SKM-1 (cell line): ENCODE data around the gene SSMEM1.
A peak's percentile ranks its signal among the peaks of the same experiment; 100 is the strongest.
"Not testable (repeated sequence)": the region's sequence is repeated elsewhere in the genome, so short reads cannot be mapped to it uniquely, and the experiment has no call there.

ENCODE experiments used
- DNase-seq: peaks from one replicate; lab custom pipeline; 2025; ENCODE audit not compliant: unreplicated experiment; lab: John Stamatoyannopoulos, UW

The SSMEM1 gene

DNA sequence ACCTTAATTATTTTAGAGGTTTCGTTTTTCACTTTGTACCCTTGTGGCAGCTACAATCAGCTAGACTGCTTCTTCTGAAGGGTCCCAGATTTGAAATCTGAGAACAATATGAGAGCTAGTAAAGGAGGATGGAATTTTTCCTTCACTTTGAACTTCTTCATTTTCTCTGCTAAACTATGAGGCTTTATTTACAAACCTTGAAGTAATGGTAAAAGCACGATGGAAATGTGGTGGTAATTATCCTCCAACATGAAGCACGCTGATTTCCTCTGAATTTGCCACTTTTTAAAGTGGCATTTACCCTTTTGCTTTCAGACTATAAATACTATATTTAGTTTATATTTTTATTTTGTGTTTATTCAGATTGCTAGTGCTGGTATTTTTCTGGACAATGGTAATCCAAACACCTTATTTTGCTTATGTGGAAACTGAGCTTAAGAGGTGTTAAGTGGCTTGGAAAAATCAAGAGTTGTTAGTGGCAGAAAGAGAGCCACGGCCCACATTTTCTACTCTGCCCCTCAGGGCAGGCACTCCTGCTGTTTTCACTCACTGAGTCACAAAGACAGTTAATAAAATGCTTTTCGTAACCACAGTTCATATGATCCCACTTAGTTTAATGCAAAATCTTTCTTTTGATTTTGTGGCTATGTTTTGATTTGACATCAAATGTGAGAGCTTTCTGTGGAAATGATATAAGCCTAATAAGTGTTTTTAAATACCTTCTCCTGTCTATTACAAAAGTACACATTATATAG lies 2.7 kb downstream of the SSMEM1 start:
- DNase-seq, result no peak

DNA sequence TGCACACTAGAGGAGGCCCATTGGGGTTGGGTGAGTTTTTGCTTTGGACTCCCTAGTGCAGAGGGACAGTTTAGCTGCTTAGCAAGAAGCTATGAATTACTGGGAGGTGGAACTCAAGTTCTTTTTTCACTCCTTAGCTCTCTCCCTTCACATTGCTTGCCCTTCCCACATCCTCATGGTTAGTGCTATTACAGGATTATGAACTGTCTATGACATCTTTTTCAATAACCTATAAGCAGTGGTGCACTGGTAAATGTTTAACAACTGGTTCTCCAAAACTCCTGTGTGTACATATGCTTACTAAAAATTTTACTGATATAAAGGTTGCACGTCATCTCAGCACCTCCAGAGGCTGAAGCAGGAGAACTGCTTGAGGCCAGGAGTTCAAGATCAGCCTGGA lies 6.2 kb downstream of the SSMEM1 start:
- no peak for DNase-seq

DNA sequence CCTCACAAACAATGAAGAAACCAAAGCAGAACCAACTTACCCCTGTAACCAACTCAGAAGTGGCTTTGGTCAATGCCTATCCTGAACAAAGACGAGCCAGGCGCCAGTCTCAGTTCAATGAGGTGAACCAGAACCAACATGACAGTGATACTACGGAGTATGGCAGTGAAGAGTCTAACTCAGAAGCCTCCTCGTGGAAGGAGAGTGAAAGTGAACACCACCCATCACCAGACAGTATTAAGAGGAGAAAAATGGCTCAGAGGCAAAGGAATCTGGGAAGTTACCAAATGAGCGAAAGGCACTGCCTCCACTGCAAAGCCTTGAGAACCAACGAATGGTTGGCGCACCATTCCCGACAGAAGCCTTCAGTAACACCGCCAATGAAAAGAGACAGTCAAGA lies 8.4 kb downstream of the SSMEM1 start:
- no peak for DNase-seq

DNA sequence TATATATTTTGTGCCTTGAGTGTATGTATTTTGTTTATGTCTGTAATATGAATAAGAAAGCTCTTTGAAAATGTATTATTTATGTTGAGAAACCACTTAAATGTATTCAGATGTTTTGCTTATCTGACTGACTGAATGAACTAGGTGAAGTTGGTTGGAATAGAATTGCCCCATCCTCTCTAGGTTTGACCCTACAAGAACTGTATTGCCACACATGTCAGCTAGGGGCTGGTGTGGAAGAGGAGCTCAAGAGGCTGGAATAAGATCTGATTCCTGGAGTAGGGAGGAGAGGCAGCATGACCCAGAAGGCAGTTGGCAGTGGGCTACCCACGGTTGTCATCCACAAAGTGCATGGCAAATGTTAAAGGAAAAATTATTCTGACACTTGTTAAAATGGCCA lies 9.1 kb downstream of the SSMEM1 start:
- DNase-seq, result no peak

DNA sequence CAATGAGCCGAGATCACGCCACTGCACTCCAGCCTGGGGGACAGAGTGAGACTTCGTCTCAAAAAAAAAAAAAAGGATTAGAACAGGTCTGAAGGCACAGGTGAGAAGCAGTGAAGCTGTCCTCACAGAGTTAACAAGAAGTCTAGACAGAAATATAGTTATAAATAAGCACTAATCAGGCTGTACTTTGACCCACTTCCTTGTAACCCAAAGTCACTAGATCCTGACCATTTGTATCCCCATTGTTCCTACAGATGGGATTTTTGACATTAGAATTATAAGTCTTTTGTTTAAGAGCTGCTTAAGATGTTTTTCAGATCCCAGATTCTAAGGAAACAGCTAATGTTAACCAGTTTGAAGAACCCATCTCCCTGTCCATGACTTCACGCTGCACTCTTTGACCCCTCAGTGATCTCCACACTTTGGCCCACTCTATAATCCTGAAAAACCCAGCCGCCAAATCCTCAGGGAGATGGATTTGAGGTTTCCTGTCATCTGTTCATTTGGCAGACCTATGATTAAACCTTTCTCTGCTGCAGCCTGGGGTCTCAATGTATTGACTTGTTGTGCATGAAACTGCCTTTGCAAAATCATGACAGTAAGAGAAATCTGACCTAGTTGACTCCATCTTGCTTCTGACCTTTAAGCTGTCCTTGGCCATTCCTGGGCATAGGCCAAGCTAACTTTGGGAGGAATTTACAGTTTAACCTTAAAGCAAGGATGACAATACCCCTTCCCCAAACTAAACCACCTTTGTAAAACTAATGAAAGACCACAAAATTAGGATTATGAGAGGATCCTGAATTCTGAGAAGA lies 11.4 kb downstream of the SSMEM1 start:
- DNase-seq, result no peak

DNA sequence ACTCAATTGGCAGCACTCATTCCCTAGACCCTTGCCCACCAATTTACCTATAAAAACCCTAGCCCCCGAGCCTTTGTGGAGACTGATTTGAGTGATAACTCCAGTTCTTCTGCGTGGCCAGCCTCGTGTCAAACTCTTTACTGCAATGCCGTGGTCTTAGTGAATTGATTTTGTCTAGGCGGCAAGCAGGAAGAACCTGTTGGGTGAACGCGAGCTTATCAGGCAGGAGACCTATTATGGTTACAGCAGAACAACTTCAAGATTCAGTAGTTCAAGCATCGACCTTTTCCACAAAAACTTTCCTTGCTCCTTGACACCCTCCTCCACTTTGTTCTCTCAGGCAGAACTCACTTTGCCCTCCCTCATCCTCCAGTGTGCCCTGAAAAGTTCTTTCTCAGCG lies 12.2 kb downstream of the SSMEM1 start:
- no peak for DNase-seq

DNA sequence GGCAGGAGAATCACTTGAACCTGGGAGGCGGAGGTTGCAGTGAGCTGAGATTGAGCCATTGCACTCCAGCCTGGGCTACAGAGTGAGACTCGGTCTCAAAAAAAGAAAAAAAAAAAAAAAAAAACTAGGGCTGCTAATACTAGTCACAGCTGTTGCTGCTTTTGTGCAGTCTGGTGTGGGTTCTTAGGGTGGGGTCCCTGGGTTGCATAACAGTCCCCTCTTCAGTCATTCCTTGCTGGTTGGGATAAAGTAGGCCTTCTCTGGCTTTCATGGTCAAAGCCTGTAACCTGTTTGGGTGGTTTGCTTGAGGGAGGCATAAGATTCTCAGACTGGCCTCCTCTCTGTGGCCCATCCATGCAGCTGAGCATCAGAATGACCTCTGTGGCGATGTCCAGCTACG lies 14.1 kb downstream of the SSMEM1 start:
- no peak for DNase-seq

DNA sequence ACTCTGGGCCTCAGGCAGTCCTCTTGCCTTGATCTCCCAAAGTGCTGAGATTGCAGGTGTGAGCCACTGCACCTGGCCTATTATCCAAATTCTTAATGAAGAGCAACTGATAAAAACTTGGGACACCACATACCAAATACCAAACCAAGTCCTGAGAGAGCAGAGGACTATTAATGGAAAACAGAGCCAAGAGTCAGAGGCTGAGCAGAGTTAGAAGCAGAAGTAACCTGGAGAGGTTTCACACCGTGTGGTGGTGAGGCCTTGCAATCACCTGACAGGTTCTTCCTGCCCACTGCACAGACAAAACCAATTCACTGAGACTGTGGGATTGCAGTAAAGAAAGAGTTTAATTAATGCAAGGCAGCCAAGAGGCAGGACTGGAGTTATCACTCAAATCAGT lies 16.0 kb downstream of the SSMEM1 start:
- no peak for DNase-seq

DNA sequence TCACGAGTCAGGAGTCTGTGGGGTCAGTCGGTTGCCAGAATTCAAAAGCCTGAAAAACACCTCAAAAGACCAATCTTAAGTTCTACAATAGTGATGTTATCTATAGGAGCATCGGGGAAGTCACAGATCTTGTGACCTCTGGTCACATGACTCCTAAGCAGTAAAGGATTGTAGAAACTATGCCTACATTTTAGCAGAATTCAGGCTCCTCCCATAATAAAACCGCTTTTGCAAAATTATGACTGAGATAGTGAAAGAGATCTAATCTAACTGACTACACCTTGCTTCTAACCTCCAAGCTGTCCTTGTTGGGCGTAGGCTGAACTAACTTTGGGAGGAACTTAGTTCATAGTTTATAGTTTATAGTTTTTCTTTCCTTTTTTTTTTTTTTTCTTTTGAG lies 16.6 kb downstream of the SSMEM1 start:
- no peak for DNase-seq

DNA sequence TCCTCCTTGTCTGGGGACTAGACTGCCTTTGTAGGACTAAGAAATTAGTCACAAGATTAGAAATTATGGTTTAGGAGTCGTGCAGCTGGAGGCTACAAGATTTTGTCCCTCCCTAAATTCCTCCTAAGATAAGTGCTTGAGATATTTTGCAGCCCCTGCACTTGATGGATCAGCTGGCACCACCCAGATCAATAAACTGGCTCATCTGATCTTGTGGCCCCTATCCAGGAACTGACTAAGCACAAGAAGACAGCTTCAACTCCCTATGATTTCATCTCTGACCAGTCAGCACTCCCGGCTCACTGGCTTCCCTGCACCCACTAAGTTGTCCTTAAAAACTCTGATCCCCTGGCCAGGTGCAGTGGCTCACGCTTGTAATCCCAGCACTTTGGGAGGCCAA lies 17.3 kb downstream of the SSMEM1 start:
- DNase-seq, result not testable (repeated sequence)

DNA sequence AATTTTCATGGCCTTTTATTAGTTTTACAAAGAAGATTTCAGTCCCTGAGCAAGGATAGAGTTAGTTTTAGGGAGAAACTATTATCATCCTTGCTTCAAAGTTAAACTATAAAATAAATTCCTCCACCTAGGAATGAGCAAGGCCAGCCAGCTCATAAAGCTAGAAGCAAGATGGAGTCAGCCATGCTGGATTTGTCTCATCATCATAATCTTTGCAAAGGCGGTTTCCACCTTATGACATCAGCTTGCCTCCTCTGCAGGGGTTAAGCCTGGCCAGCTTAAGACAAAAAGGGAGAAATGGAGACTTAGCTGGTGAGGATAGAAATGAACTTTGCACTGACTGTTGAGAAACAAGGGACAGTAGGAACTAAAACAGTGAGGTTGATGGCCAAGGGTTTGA lies 18.7 kb downstream of the SSMEM1 start:
- no peak for DNase-seq

DNA sequence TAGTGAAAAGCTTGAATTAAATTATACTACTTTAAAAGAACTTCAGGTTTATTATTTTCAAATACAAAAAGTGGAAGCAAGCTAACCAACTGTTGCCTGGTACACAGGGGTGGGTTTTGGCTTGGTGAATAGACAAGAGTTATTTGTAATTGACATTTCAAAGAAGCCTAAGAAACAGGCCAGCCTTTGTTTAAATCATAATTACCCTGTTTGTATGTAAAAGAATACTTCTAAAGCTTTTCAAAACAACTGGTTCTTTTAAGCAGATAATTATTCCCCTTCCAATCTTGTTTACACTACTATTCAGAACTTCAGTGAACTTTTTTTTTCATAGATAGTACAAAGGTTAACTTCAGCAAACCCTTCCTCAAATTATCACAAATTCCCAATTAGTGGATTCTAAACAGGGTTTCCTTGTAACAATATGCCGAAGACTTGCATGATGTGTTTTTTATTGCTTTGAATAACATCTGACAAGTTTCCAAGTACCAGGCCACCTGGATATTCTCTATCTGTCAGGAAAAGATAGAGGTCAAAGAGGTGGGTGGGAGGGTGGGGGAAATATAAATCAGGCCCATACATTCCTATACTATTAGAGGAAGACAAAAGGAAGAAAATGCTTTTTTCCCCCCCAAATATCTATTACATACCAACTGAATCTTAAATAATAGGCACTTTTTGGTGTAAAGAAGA lies 20.4 kb downstream of the SSMEM1 start:
- DNase-seq, result no peak

DNA sequence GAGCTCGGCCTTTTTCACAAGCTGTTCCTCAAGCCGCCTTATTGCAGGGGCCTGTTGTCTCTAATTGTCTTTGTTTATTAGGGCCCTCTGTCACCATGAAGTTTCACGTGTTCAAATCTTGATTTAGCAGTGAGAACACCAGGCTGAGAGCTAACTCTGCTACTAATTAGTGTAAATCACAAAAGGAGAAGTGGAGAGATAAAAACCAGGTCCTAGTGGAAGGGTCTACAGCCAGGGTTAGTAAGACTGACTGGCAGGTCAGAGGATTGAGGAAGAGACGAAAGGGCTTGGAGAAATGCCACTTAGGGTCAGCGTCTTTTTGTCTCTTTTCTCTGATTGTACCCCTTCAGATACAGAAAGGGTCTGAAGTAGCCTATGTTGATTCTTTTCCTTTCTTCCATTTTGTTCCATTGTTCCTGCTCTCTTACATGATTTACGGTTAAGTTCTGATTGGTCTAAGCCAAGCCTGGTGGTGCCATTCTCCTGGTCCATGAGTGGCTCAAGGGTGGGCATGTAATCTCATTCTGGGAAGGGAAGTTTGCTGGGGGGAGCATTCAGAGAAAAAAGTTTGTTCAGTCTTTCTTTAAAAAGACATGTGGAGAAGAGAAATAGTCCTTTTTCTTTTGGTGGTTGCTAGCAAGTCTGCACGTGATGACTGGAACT lies 21.3 kb downstream of the SSMEM1 start:
- DNase-seq, result no peak

DNA sequence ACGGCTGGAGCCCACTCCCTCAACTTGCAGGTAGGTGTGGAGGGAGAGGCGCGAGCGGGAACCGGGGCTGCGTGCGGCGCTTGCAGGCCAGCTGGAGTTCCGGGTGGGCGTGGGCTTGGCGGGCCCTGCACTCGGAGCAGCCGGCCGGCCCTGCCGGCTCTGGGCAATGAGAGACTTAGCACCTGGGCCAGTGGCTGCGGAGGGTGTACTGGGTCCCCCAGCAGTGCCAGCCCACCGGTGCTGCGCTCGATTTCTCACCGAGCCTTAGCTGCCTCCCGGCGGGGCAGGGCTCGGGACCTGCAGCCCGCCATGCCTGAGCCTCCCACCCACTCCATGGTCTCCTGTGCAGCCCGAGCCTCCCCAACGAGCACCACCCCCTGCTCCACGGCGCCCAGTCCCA lies 22.3 kb downstream of the SSMEM1 start:
- not testable (repeated sequence) for DNase-seq

DNA sequence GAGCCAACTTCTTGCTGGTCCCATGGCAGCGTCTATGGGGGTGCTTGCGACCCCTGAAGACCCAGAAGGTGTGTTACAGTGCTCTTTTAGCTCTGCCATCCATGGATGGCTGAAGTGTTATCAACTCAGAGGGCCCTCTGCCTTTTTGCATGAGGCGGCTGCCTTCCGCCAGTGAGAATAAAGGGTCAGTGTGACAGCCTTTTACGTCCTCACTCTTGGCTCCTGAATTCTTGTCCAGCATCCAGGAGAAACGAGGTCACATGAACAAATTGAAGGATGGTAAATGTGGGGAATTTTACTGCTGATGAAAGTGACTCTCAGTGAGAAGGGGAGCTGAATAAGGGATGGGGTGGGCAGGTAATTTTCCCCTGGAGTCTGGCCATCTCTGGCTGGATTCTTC lies 24.1 kb downstream of the SSMEM1 start:
- DNase-seq, result no peak

DNA sequence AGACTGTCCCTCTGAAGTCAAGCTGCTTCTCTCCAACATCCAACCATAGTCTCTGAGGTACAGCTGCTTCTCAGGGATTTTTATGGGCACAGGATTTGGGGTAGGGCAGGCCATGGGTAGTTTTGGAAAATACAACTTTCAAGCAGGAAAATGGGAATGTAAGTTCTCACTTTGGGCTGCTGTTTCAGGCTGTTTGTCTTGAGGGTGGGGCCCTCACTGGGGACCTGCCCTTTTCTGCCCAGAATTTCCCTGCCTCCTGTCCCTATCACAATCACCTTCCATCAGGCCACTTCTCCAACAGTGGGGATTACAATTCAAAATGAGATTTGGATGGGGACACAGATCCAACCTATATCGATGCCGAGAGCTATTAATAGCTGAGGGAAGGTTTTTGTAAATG lies 24.5 kb downstream of the SSMEM1 start:
- DNase-seq, result no peak

DNA sequence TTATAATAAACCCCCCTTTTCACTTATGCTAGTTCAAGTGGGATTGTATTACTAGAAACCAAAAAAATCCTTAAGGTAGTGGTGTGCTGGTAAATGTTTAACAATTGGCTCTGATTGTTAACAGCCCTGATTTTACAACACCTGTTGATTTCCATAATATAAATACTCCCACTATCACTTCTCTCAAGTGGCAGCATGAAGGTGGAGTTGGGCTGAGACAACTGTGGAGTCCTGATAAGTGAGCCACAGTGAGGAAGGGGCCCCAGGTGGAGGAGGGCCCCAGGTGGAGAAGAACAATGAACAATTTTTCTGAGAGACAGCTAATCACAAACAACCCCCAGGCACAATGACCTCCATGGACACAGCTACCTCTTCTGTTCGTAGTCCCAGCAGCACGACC lies 26.4 kb downstream of the SSMEM1 start:
- no peak for DNase-seq

DNA sequence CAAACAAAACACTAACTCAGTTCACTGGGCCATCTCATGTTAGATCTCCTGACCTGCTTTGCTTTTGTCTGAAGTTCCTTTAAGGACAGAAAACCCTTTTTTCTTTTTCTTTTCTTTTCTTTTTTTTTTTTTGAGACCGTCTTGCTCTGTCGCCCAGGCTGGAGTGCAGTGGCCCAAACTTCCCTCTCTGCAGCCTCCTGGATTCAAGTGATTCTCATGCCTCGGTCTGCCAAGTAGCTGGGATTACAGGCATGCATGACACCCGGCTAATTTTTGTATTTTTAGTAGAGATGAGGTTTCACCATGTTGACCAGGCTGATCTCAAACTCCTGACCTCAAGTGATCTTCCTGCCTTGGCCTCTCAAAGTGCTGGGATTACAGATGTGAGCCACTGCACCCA lies 28.7 kb downstream of the SSMEM1 start:
- not testable (repeated sequence) for DNase-seq

DNA sequence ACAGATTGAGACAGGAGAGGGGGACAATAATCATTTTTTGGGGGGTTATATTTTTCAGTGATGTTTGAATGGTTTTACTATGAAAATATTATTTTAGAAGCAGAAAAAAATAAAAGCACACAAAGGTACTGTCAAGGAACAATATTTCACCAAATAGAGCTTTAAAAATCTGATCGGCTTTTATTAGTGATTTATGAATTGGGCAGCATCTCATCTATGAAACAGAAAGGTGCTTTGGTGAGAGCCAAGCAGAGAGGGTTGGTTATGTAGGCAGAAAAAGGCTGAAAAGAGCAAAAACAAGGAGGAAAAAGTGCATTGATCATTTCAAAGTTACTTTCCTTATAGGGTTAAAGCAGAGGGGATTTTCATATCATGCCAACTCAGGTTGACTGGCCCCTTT lies 32.6 kb downstream of the SSMEM1 start:
- DNase-seq, result no peak

DNA sequence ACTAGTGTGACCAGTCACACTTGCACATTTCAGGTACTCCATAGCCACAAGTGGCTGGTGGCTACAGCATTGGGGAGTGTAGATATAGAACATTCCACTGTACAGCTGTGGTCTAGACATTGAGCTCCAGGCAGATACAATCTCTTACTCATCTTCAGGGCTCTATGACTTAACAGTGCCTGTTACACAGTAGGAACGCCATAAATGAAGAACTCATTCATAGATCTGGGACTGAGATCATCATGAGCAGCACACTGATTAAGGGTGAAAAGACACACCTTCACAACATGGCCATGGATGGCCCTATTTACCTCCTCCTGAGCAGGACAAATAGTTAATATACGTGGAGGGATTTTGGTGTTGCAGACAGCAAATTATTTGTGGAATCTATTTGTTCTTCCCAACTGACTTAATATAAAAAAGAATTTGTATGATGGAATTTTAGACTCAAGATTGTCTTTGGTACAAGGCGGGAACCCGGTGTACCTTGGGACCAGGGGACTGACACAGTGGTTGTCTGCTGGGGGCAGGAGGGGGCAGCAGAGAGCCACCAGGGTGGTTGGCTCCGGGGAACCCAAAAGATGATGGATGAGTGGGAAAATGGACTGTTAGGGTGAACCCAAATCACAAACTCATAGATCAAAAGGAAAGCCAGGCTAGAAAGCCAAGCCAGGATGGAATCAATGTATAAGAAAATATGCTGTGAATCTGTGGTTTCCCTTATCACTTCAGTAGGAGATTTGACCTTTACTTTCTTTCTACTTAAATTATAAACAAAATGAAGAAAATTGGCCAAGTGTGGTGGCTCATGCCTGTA lies 34.7 kb downstream of the SSMEM1 start:
- DNase-seq, result peak; percentile 19

DNA sequence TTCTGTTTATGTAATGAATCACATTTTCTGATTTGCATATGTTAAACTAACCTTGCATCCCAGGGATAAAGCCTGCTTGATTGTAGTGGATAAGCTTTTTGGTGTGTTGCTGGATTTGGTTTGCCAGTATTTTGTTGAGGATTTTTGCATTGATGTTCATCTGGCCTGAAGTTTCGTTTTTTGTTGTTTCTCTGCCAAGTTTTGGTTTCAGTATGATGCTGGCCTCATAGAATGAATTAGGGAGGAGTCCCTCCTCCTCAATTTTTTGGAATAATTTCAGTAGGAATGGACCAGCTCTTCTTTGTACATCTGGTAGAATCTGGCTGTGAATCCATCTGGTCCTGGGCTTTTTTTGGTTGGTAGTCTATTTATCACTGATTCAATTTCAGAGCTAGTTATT lies 35.8 kb downstream of the SSMEM1 start:
- DNase-seq, result not testable (repeated sequence)
